HCT116 (cell line): ENCODE data around the gene OR4K17. TPM values are rescaled to one million over a fixed set of nuclear protein-coding genes. Genes with fewer than 3 reads are reported as not detected.

Experiments used
- ATAC-seq: fragments of 200-7000 bp; cut with Tn5 transposase; 2 replicates; pipeline ENCODE4 v1.9.1; 2020; ENCODE audit warnings: mild to moderate bottlenecking, moderate library complexity
- BruUV-seq: library from RNA; stranded (reverse); fragments of 400-500 nt; replicated peaks from 2 replicates; lab custom pipeline; 2021; lab: Mats Ljungman, UMichigan
- CTCF ChIA-PET: fragments of 300-600 bp; sonication (Branson Sonifier 250); formaldehyde crosslinking; loops from one replicate; lab custom pipeline; 2021; ENCODE audit warnings: antibody characterized with exemption; lab: Charles Lee
- POLR2A ChIA-PET: fragments of 300-600, 350-600 bp; sonication (Branson Sonifier 250); formaldehyde crosslinking; loops from one replicate; lab custom pipeline; 2021; ENCODE audit warnings: antibody characterized with exemption; lab: Charles Lee
- RAD21 ChIA-PET, 2 experiments: fragments of 300-600 bp; sonication (Branson Sonifier 250); formaldehyde crosslinking; loops; one replicate each; lab custom pipeline; 2023; ENCODE audit warnings: low total read pairs in 2 of 2; ENCODE audit not compliant: uncharacterized antibody in 2 of 2, unreplicated experiment in 2 of 2, low non-redundant PET in 1 of 2; lab: Charles Lee
- DNase-seq: peaks from one replicate; pipeline ENCODE4 v3.0.0-alpha.2; 2010; ENCODE audit warnings: low read depth, low spot score
- H2AFZ ChIP-seq: fragments of 200-600 bp; shearing (Covaris generic), sonication (generic); 2 replicates; pipeline ENCODE4 v1.6.1; 2017; ENCODE audit warnings: low read depth, mixed run types, mixed read lengths, antibody characterized with exemption, low read length; ENCODE audit not compliant: poor library complexity, severe bottlenecking
- H3K27ac ChIP-seq: 2 replicates; pipeline ENCODE4 v1.5.1; 2012; ENCODE audit warnings: low read depth, low read length
- H3K27me3 ChIP-seq: fragments of 200-600 bp; sonication (generic); 2 replicates; pipeline ENCODE4 v1.6.1; 2016; ENCODE audit warnings: mixed run types, low read length, mixed read lengths; ENCODE audit not compliant: insufficient read depth
- H3K36me3 ChIP-seq, 2 experiments: fragments of 200-500 bp in 1 of 2; fragments of 200-600 bp in 1 of 2; sonication (Bioruptor generic) in 1 of 2; sonication (generic) in 1 of 2; 2 replicates each; pipeline versions ENCODE4 v1.5.1 to v1.6.1; 2014 to 2016; ENCODE audit warnings: low read length in 2 of 2, inconsistent platforms in 1 of 2, mixed read lengths in 1 of 2, mixed run types in 1 of 2; ENCODE audit not compliant: insufficient read depth in 2 of 2, control insufficient read depth in 1 of 2
- H3K4me1 ChIP-seq, 2 experiments: fragments of 200-600 bp in 1 of 2; sonication (generic) in 1 of 2; 2 replicates each; pipeline versions ENCODE4 v1.5.1 to v1.6.1; 2012 to 2017; ENCODE audit warnings: low read length in 2 of 2, inconsistent platforms in 1 of 2, mild to moderate bottlenecking in 1 of 2, mixed read lengths in 1 of 2, mixed run types in 1 of 2, moderate library complexity in 1 of 2; ENCODE audit not compliant: insufficient read depth in 2 of 2, control insufficient read depth in 1 of 2
- H3K4me2 ChIP-seq: fragments of 200-600 bp; sonication (generic); 2 replicates; pipeline ENCODE4 v1.6.1; 2017; ENCODE audit warnings: mixed run types, low read length, mixed read lengths
- H3K4me3 ChIP-seq, 2 experiments: fragments of 200-600 bp in 1 of 2; sonication (generic) in 1 of 2; replicated peaks in 1 of 2; 2 replicates each; pipeline ENCODE4 v1.5.1; 2011 to 2016; ENCODE audit warnings: low read length in 2 of 2, control low read depth in 1 of 2, low read depth in 1 of 2, mild to moderate bottlenecking in 1 of 2, mixed read lengths in 1 of 2, mixed run types in 1 of 2
- H3K79me2 ChIP-seq: fragments of 200-600 bp; sonication (generic); 2 replicates; pipeline ENCODE4 v1.6.1; 2017; ENCODE audit warnings: mild to moderate bottlenecking, mixed run types, low read length, moderate library complexity, mixed read lengths; ENCODE audit not compliant: insufficient read depth
- H3K9ac ChIP-seq: fragments of 200-600 bp; sonication (generic); 2 replicates; pipeline ENCODE4 v1.6.1; 2016; ENCODE audit warnings: low read length, mixed read lengths
- H3K9me2 ChIP-seq: fragments of 200-600 bp; sonication (generic), shearing (Covaris generic); 2 replicates; pipeline ENCODE4 v1.6.1; 2017; ENCODE audit warnings: mixed run types, mild to moderate bottlenecking, moderate library complexity; ENCODE audit not compliant: insufficient read depth
- H3K9me3 ChIP-seq, 2 experiments: fragments of 200-500 bp in 1 of 2; fragments of 200-600 bp in 1 of 2; sonication (Bioruptor generic) in 1 of 2; sonication (generic) in 1 of 2; 2 replicates each; pipeline ENCODE4 v1.6.1; 2014 to 2017; ENCODE audit warnings: low read length in 2 of 2, mixed read lengths in 2 of 2, inconsistent platforms in 1 of 2, low read depth in 1 of 2, mild to moderate bottlenecking in 1 of 2, mixed run types in 1 of 2, moderate library complexity in 1 of 2; ENCODE audit not compliant: control insufficient read depth in 1 of 2, insufficient read depth in 1 of 2
- H4K20me1 ChIP-seq: fragments of 200-600 bp; sonication (generic), shearing (Covaris generic); 2 replicates; pipeline ENCODE4 v1.6.1; 2017; ENCODE audit warnings: mixed run types, mild to moderate bottlenecking, moderate library complexity; ENCODE audit not compliant: insufficient read depth
- ELF1 ChIP-seq: IDR thresholded peaks from 2 replicates; pipeline ENCODE4 v1.6.1; 2012; ENCODE audit warnings: low read depth, borderline replicate concordance
- POLR2AphosphoS5 ChIP-seq: IDR thresholded peaks from 2 replicates; pipeline ENCODE4 v1.6.1; 2011; ENCODE audit warnings: mild to moderate bottlenecking, low read depth, low read length, moderate library complexity
- RAD21 ChIP-seq: IDR thresholded peaks from 2 replicates; pipeline ENCODE4 v1.6.1; 2012; ENCODE audit warnings: low read depth, mild to moderate bottlenecking
- SIN3A ChIP-seq: IDR thresholded peaks from 2 replicates; pipeline ENCODE4 v1.6.1; 2012; ENCODE audit warnings: low read depth
- YY1 ChIP-seq: IDR thresholded peaks from 2 replicates; pipeline ENCODE4 v1.6.1; 2011; ENCODE audit warnings: low read length, low read depth, moderate library complexity, mild to moderate bottlenecking; ENCODE audit not compliant: insufficient replicate concordance; ENCODE audit errors: extremely low read depth
- ZFX ChIP-seq: fragments of 450-650 bp; IDR thresholded peaks from 2 replicates; pipeline ENCODE4 v1.6.1; 2017
- ZNF274 ChIP-seq: fragments of 200-500 bp; sonication (Bioruptor generic); IDR thresholded peaks from 2 replicates; pipeline ENCODE4 v1.6.1; 2014; ENCODE audit warnings: mild to moderate bottlenecking, low read depth, low read length, inconsistent platforms
- intact Hi-C: fragments of 100-400 bp; cut with micrococcal nuclease; formaldehyde crosslinking; loops from 2 replicates; pipeline ENCODE4 v1.10.0; 2022
- total RNA-seq: library from RNA; stranded (reverse); gene quantifications from one replicate; pipeline ENCODE4 v1.2.1, GENCODE V29; 2021; ENCODE audit not compliant: unreplicated experiment
- TF ChIP-seq, protein P1 (sequence below), 3 experiments: fragments of 200-600 bp in 1 of 3; sonication (generic) in 1 of 3; IDR thresholded peaks in 2 of 3; conservative IDR thresholded peaks in 1 of 3; 2 replicates each; pipeline ENCODE4 v1.5.1; 2012 to 2017; ENCODE audit warnings: low read depth in 2 of 3, low read length in 2 of 3, antibody characterized with exemption in 1 of 3, borderline replicate concordance in 1 of 3, control low read depth in 1 of 3, mild to moderate bottlenecking in 1 of 3, mixed read lengths in 1 of 3, mixed run types in 1 of 3, moderate library complexity in 1 of 3; ENCODE audit not compliant: insufficient read depth in 1 of 3
- TF ChIP-seq, protein P2 (sequence below): IDR thresholded peaks from 2 replicates; pipeline ENCODE4 v1.6.1; 2012

OR4K17 gene
- total RNA-seq, 1 experiment from 2014 or later: not detected

DNA sequence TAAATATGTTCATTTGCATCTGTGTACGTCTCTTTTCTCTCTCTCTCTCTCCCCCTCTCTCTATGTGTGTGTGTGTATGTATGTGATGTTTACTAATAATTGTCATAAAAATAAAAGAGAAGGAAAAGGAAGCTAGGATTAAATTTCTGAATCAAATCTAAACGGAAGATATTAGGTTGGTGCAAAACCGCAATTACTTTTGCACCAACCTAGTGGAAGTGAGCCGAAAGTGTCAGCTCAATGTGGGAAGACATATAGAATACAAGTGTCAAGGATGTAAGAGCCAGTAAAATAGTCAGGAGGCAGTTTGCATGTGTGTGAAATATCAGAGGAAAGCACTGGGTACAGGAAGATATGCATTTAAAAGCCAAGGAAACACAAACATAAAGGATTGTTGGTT lies 18.5 kb upstream of the OR4K17 start:
- H3K9me3 ChIP-seq: no peaks in the 10 kb centered on the region; a peak in 1 of 4 replicates
- DNase-seq (no peak), ATAC-seq (no peak)
- ChIA-PET CTCF (no interaction called here), RAD21 (no interaction called here), POLR2A (no interaction called here)
- no peak overlapping the region for H2AFZ ChIP-seq
- H3K36me3 ChIP-seq: no peaks in the 10 kb centered on the region
- H3K4me2 ChIP-seq: no peak overlapping the region
- H3K4me3 ChIP-seq: no peak overlapping the region
- BruUV-seq: no TSS peak
- no peaks in the 10 kb centered on the region for H3K79me2 ChIP-seq
- intact Hi-C loops: no loop called here
- H3K9me2 ChIP-seq: no peaks in the 10 kb centered on the region
- TF ChIP-seq YY1 (no peak), ELF1 (no peak), ZNF274 (no peak), ZFX (no peak), POLR2AphosphoS5 (no peak), SIN3A (no peak), RAD21 (no peak)
- TF ChIP-seq, protein P1, sequence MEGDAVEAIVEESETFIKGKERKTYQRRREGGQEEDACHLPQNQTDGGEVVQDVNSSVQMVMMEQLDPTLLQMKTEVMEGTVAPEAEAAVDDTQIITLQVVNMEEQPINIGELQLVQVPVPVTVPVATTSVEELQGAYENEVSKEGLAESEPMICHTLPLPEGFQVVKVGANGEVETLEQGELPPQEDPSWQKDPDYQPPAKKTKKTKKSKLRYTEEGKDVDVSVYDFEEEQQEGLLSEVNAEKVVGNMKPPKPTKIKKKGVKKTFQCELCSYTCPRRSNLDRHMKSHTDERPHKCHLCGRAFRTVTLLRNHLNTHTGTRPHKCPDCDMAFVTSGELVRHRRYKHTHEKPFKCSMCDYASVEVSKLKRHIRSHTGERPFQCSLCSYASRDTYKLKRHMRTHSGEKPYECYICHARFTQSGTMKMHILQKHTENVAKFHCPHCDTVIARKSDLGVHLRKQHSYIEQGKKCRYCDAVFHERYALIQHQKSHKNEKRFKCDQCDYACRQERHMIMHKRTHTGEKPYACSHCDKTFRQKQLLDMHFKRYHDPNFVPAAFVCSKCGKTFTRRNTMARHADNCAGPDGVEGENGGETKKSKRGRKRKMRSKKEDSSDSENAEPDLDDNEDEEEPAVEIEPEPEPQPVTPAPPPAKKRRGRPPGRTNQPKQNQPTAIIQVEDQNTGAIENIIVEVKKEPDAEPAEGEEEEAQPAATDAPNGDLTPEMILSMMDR (IDR thresholded peaks at IDR 0.05 in 2 of 3, conservative IDR thresholded peaks at IDR 0.05 in 1 of 3; ENCODE audit: borderline replicate concordance in 1 of 3, insufficient read depth in 1 of 3, low read depth in 2 of 3, low read length in 2 of 3): no peak
- TF ChIP-seq, protein P2, sequence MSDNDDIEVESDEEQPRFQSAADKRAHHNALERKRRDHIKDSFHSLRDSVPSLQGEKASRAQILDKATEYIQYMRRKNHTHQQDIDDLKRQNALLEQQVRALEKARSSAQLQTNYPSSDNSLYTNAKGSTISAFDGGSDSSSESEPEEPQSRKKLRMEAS: no peak
- H4K20me1 ChIP-seq: no peaks in the 10 kb centered on the region; the same call in 1 of the 2 replicates
- no peak overlapping the region for H3K27ac ChIP-seq
- H3K4me1 ChIP-seq: no peaks in the 10 kb centered on the region; a peak in 1 of 4 replicates
- no peaks in the 10 kb centered on the region for H3K27me3 ChIP-seq
- no peak overlapping the region for H3K9ac ChIP-seq
